Left renal pelvis (tissue), 4 donors: ENCODE measurements around the gene GRAMD2B. TPM values are rescaled to one million over a fixed set of nuclear protein-coding genes. Genes with fewer than 3 reads are reported as not detected.
"Not testable (repeated sequence)": the region's sequence is repeated elsewhere in the genome, so short reads cannot be mapped to it uniquely, and the experiment has no call there.

Experiments
- DNase-seq, 4 donors: peaks; one replicate each; pipeline ENCODE4 v3.0.0-alpha.2; 2013; ENCODE audit warnings: low read depth in 4 of 4, low spot score in 3 of 4
- polyA plus RNA-seq, 4 donors: library from polyadenylated mRNA; unstranded; fragments of 120-200 nt; gene quantifications; one replicate each; pipeline ENCODE4 v1.2.1, GENCODE V29; 2013; ENCODE audit not compliant: insufficient read length in 4 of 4

Gene GRAMD2B
- polyA plus RNA-seq, 4 donors: 20.5 to 27.8 (median 27.1) TPM

- DNase-seq: no peak
Observed at GRCh38 chr5:126403876-126404275, 19.3 kb upstream of the GRAMD2B start.

- DNase-seq: no peak
Observed at GRCh38 chr5:126410623-126411022, 12.6 kb upstream of the GRAMD2B start.

- no peak for DNase-seq
Observed at GRCh38 chr5:126413856-126414255, 9.4 kb upstream of the GRAMD2B start.

- DNase-seq: peak in 1 of 4 donors; percentile 20
Observed at GRCh38 chr5:126414874-126415502, 8.2 kb upstream of the GRAMD2B start.

GRCh38 chr5:126415789-126416188 lies 7.4 kb upstream of the GRAMD2B start:
- DNase-seq: no peak

- no peak for DNase-seq
Observed at GRCh38 chr5:126416266-126416925, 6.8 kb upstream of the GRAMD2B start.

- no peak for DNase-seq
Observed at GRCh38 chr5:126417178-126417577, 6.0 kb upstream of the GRAMD2B start.

- no peak for DNase-seq
Observed at GRCh38 chr5:126419102-126419501, 4.1 kb upstream of the GRAMD2B start.

- no peak for DNase-seq
Observed at GRCh38 chr5:126428421-126428820, 5.2 kb downstream of the GRAMD2B start.

GRCh38 chr5:126430631-126431030 lies 7.4 kb downstream of the GRAMD2B start:
- DNase-seq: no peak

- DNase-seq: no peak
Observed at GRCh38 chr5:126433701-126434100, 10.5 kb downstream of the GRAMD2B start.

GRCh38 chr5:126435261-126435660 lies 12.1 kb downstream of the GRAMD2B start:
- no peak for DNase-seq

- DNase-seq: no peak
Observed at GRCh38 chr5:126435714-126436113, 12.5 kb downstream of the GRAMD2B start.

GRCh38 chr5:126437721-126438120 lies 14.5 kb downstream of the GRAMD2B start:
- no peak for DNase-seq

- no peak for DNase-seq
Observed at GRCh38 chr5:126438267-126438666, 15.1 kb downstream of the GRAMD2B start.

GRCh38 chr5:126438868-126439267 lies 15.7 kb downstream of the GRAMD2B start:
- DNase-seq: no peak

GRCh38 chr5:126439724-126440123 lies 16.5 kb downstream of the GRAMD2B start:
- DNase-seq: not testable (repeated sequence)

- DNase-seq: no peak
Observed at GRCh38 chr5:126441230-126441629, 18.0 kb downstream of the GRAMD2B start.

- no peak for DNase-seq
Observed at GRCh38 chr5:126443374-126443851, 20.2 kb downstream of the GRAMD2B start.

- DNase-seq: no peak
Observed at GRCh38 chr5:126444137-126444536, 20.9 kb downstream of the GRAMD2B start.

GRCh38 chr5:126445502-126446174 lies 22.4 kb downstream of the GRAMD2B start:
- DNase-seq: no peak
